ENCODE measurements around the gene KRTAP10-2.

- TF ChIP-seq CTCF (IDR thresholded peaks at IDR 0.05) (no peak), POLR2A (IDR thresholded peaks at IDR 0.05) (no peak)
Measured at GRCh38 chr21:44514746-44515358, 36.5 kb downstream of the KRTAP10-2 start.

Data from Peyer's patch (tissue), 4 donors.